ENCODE results near the gene ARMC7. TPM values are rescaled to one million over a fixed set of nuclear protein-coding genes. Genes with fewer than 3 reads are reported as not detected.

The ARMC7 gene
- total and polyA plus RNA-seq, 2 of the 13 experiments (the other 11 are each of a cell fraction or from before 2014, with no cell fraction given): 3.9 to 4.2 TPM

GRCh38 chr17:75086496-75087181 is 23.1 kb upstream of the ARMC7 start (continued):
- TF ChIP-seq ZC3H4 (CRISPR knock-in tag; IDR thresholded peaks at IDR 0.05; ENCODE audit: borderline replicate concordance) (peak; percentile 24; the same call in 1 of the 2 replicates), ZFX (CRISPR knock-in tag; IDR thresholded peaks at IDR 0.05; ENCODE audit: low read depth) (peak; percentile 55), CAMTA2 (CRISPR knock-in tag; IDR thresholded peaks at IDR 0.05; ENCODE audit: borderline replicate concordance) (no peak), NPAS2 (CRISPR knock-in tag; IDR thresholded peaks at IDR 0.05; ENCODE audit: borderline replicate concordance) (no peak), ZNF274 (CRISPR knock-in tag; IDR thresholded peaks at IDR 0.05) (peak; percentile 22; the same call in 1 of the 2 replicates), ZNF547 (CRISPR knock-in tag; IDR thresholded peaks at IDR 0.05) (peak; percentile 85), SRF (IDR thresholded peaks at IDR 0.05; ENCODE audit: low read depth, low read length) (peak; percentile 56; the same call in 1 of the 2 replicates), ZNF383 (CRISPR knock-in tag; IDR thresholded peaks at IDR 0.05; ENCODE audit: borderline replicate concordance) (0 out of 2 replicates have a peak, but pooled peaks have one; percentile 42), HMG20B (CRISPR knock-in tag; conservative IDR thresholded peaks at IDR 0.05) (peak; percentile 34; the same call in 1 of the 2 replicates), ZKSCAN5 (CRISPR knock-in tag; IDR thresholded peaks at IDR 0.05) (no peak), CREM (IDR thresholded peaks at IDR 0.05) (no peak), CREM (CRISPR knock-in tag; IDR thresholded peaks at IDR 0.05) (no peak), HOXA9 (CRISPR knock-in tag; IDR thresholded peaks at IDR 0.05; ENCODE audit: borderline replicate concordance) (no peak), ZFP82 (CRISPR knock-in tag; IDR thresholded peaks at IDR 0.05; ENCODE audit: borderline replicate concordance) (no peak), STAT5B (CRISPR knock-in tag; IDR thresholded peaks at IDR 0.05) (no peak), ZNF282 (IDR thresholded peaks at IDR 0.05; ENCODE audit: partially characterized antibody) (no peak), ZNF460 (CRISPR knock-in tag; IDR thresholded peaks at IDR 0.05; ENCODE audit: borderline replicate concordance) (no peak), ZSCAN30 (CRISPR knock-in tag; IDR thresholded peaks at IDR 0.05) (no peak), ZNF30 (CRISPR knock-in tag; IDR thresholded peaks at IDR 0.05) (no peak), NFATC3 (CRISPR knock-in tag; IDR thresholded peaks at IDR 0.05) (no peak; the same call in 1 of the 2 replicates), NCOA5 (CRISPR knock-in tag; IDR thresholded peaks at IDR 0.05) (no peak), MIXL1 (CRISPR knock-in tag; IDR thresholded peaks at IDR 0.05) (no peak), SMYD3 (CRISPR knock-in tag; IDR thresholded peaks at IDR 0.05) (no peak), JDP2 (CRISPR knock-in tag; IDR thresholded peaks at IDR 0.05; ENCODE audit: borderline replicate concordance) (no peak), HNRNPL (IDR thresholded peaks at IDR 0.05; ENCODE audit: low read depth, low read length) (no peak), HOXD1 (CRISPR knock-in tag; IDR thresholded peaks at IDR 0.05) (no peak; the same call in 1 of the 2 replicates), FOSL2 (CRISPR knock-in tag; IDR thresholded peaks at IDR 0.05) (peak; percentile 49; the same call in 1 of the 2 replicates), ADNP (CRISPR knock-in tag; IDR thresholded peaks at IDR 0.05) (no peak; the same call in 1 of the 2 replicates)
- TF ChIP-seq, protein P1, sequence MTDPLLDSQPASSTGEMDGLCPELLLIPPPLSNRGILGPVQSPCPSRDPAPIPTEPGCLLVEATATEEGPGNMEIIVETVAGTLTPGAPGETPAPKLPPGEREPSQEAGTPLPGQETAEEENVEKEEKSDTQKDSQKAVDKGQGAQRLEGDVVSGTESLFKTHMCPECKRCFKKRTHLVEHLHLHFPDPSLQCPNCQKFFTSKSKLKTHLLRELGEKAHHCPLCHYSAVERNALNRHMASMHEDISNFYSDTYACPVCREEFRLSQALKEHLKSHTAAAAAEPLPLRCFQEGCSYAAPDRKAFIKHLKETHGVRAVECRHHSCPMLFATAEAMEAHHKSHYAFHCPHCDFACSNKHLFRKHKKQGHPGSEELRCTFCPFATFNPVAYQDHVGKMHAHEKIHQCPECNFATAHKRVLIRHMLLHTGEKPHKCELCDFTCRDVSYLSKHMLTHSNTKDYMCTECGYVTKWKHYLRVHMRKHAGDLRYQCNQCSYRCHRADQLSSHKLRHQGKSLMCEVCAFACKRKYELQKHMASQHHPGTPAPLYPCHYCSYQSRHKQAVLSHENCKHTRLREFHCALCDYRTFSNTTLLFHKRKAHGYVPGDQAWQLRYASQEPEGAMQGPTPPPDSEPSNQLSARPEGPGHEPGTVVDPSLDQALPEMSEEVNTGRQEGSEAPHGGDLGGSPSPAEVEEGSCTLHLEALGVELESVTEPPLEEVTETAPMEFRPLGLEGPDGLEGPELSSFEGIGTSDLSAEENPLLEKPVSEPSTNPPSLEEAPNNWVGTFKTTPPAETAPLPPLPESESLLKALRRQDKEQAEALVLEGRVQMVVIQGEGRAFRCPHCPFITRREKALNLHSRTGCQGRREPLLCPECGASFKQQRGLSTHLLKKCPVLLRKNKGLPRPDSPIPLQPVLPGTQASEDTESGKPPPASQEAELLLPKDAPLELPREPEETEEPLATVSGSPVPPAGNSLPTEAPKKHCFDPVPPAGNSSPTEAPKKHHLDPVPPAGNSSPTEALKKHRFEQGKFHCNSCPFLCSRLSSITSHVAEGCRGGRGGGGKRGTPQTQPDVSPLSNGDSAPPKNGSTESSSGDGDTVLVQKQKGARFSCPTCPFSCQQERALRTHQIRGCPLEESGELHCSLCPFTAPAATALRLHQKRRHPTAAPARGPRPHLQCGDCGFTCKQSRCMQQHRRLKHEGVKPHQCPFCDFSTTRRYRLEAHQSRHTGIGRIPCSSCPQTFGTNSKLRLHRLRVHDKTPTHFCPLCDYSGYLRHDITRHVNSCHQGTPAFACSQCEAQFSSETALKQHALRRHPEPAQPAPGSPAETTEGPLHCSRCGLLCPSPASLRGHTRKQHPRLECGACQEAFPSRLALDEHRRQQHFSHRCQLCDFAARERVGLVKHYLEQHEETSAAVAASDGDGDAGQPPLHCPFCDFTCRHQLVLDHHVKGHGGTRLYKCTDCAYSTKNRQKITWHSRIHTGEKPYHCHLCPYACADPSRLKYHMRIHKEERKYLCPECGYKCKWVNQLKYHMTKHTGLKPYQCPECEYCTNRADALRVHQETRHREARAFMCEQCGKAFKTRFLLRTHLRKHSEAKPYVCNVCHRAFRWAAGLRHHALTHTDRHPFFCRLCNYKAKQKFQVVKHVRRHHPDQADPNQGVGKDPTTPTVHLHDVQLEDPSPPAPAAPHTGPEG (CRISPR knock-in tag; IDR thresholded peaks at IDR 0.05): no peak
